Esophagus squamous epithelium (tissue), 5 donors: ENCODE results near the gene CGNL1. TPM values are rescaled to one million over a fixed set of nuclear protein-coding genes. Genes with fewer than 3 reads are reported as not detected.

Experiments
- DNase-seq: peaks from one replicate; lab custom pipeline; 2025; lab: John Stamatoyannopoulos, UW
- H3K27ac ChIP-seq, 4 donors: fragments of 200-600 bp; sonication (generic); one replicate each; pipeline ENCODE4 v1.5.1; 2016 to 2019; ENCODE audit warnings: mild to moderate bottlenecking in 1 of 4
- H3K27me3 ChIP-seq, 4 donors: fragments of 200-600 bp; sonication (generic); 1 replicate in 3 of 4; 2 replicates in 1 of 4; pipeline versions ENCODE4 v1.5.1 to v1.6.0; 2017 to 2021; ENCODE audit warnings: antibody characterized with exemption in 1 of 4
- H3K36me3 ChIP-seq, 3 donors: fragments of 200-600 bp; sonication (generic); one replicate each; pipeline ENCODE4 v1.5.1; 2016 to 2019
- H3K4me1 ChIP-seq, 3 donors: fragments of 200-600 bp; sonication (generic); one replicate each; pipeline ENCODE4 v1.5.1; 2017 to 2019
- H3K4me3 ChIP-seq, 4 donors: fragments of 200-600 bp; sonication (generic); 1 replicate in 3 of 4; 2 replicates in 1 of 4; pipeline ENCODE4 v1.5.1; 2016 to 2019; ENCODE audit warnings: mild to moderate bottlenecking in 2 of 4, moderate library complexity in 1 of 4
- H3K9me3 ChIP-seq, 3 donors: fragments of 200-600 bp; sonication (generic); one replicate each; pipeline ENCODE4 v1.5.1; 2016 to 2019
- POLR2A ChIP-seq, 4 donors: fragments of 450-650 bp; IDR thresholded peaks; one replicate each; pipeline ENCODE4 v1.6.1; 2017; ENCODE audit warnings: antibody characterized with exemption in 4 of 4, mild to moderate bottlenecking in 4 of 4, moderate library complexity in 3 of 4
- WGBS, 2 donors: methylation state at CpG; one replicate each; pipeline ENCODE4 v1.1.5; 2018; 5-methylcytosine and 5-hydroxymethylcytosine counted together
- intact Hi-C: fragments of 100-400 bp; cut with DNase I; formaldehyde crosslinking; loops from one replicate; pipeline ENCODE4 v1.15.0; 2022
- total RNA-seq, 4 donors: library from RNA; depleted of rRNA; stranded (reverse); fragments of >200 nt; gene quantifications; one replicate each; pipeline ENCODE4 v1.1.0, GENCODE V29; 2016
- TF ChIP-seq, protein P1 (sequence below), 6 experiments: fragments of 450-650 bp in 4 of 6; fragments of 200-600 bp in 2 of 6; sonication (generic) in 2 of 6; IDR thresholded peaks; one replicate each; pipeline ENCODE4 v1.5.1; 2016 to 2019; ENCODE audit warnings: antibody characterized with exemption in 6 of 6, mild to moderate bottlenecking in 4 of 6, moderate library complexity in 4 of 6
- donor health status: DM: yes; HTN: yes; CAD: no.

The CGNL1 gene
- total RNA-seq, 4 donors from 2014 or later: 3.8 to 14.7 (median 8.8) TPM

DNA sequence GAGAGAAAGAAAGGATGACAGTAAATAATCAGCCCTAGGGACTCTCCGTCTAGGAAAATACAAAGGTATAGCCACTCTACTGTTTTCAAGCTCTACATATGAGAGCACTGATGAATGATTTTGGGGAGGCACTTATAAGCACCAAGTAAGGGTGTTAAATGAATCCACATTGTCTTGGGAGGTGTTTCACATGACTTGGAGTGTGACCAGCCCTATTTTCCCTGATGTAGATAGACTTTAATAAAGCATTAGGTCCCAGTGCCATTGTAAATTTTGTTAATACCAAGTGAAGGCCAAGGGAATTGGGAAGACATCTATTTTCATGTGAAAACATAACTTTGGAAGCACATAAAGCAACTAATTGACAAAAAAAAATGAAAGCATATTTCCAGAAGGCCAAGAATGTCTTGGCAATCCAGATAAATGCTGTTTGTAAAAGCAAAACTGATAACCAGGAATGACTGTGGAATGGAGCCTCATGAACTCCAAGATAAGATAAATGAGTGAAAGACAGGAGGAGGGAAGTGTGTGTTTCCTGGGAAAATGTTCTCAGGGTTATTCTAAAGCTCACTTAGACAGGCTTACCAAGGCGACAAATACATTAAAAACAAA lies 119.4 kb downstream of the CGNL1 start:
- Histone ChIP-seq H3K4me3 (no peak overlapping the region), H3K4me1 (peaks cover 0 to 11% (median 0%) of the 10 kb centered on the region in 3 donors), H3K27ac (no peak overlapping the region), H3K9me3 (no peaks in the 10 kb centered on the region), H3K27me3 (no peaks in the 10 kb centered on the region), H3K36me3 (no peaks in the 10 kb centered on the region)
- intact Hi-C loops: no loop called here
- TF ChIP-seq POLR2A (IDR thresholded peaks at IDR 0.05): no peak
- TF ChIP-seq, protein P1, sequence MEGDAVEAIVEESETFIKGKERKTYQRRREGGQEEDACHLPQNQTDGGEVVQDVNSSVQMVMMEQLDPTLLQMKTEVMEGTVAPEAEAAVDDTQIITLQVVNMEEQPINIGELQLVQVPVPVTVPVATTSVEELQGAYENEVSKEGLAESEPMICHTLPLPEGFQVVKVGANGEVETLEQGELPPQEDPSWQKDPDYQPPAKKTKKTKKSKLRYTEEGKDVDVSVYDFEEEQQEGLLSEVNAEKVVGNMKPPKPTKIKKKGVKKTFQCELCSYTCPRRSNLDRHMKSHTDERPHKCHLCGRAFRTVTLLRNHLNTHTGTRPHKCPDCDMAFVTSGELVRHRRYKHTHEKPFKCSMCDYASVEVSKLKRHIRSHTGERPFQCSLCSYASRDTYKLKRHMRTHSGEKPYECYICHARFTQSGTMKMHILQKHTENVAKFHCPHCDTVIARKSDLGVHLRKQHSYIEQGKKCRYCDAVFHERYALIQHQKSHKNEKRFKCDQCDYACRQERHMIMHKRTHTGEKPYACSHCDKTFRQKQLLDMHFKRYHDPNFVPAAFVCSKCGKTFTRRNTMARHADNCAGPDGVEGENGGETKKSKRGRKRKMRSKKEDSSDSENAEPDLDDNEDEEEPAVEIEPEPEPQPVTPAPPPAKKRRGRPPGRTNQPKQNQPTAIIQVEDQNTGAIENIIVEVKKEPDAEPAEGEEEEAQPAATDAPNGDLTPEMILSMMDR (IDR thresholded peaks at IDR 0.05): no peak
- 80 to 91% methylated on average over 2 of the region's 2 CpGs for WGBS, 2 donors
- no peak for DNase-seq

DNA sequence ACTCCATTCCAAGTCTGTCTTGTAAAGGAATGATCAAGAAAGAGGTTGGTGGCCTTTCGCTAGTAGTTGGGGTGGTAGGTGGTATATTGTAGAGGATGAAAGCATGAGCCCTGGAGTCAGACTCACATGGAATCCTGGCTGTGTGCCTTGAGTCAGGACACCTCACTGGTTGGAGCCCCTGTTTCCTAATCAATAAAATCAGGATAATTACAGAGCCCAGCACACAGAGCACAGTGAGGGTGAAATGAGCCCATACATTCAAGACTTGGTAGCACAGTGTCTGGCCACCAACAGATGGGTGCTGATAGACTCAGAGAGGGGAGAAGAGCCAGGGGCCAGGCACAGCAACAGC lies 120.3 kb downstream of the CGNL1 start:
- 100% methylated on average over 1 of the region's 1 CpG for WGBS, 2 donors
- no peaks in the 10 kb centered on the region for H3K36me3 ChIP-seq
- no peak overlapping the region for H3K4me3 ChIP-seq
- H3K9me3 ChIP-seq: no peaks in the 10 kb centered on the region
- H3K27ac ChIP-seq: peak overlapping the region in 2 of 4 donors; percentile 23 to 41
- no peaks in the 10 kb centered on the region for H3K27me3 ChIP-seq
- H3K4me1 ChIP-seq: peaks cover 0 to 20% (median 0%) of the 10 kb centered on the region in 3 donors
- no peak for TF ChIP-seq POLR2A (IDR thresholded peaks at IDR 0.05)
- TF ChIP-seq, protein P1 (IDR thresholded peaks at IDR 0.05): no peak
- intact Hi-C loops: no loop called here
- no peak for DNase-seq

GRCh38 chr15:57496946-57497869 lies 120.9 kb downstream of the CGNL1 start:
- no peak for TF ChIP-seq POLR2A (IDR thresholded peaks at IDR 0.05)
- TF ChIP-seq, protein P1 (IDR thresholded peaks at IDR 0.05): no peak
- H3K4me3 ChIP-seq: no peak overlapping the region
- H3K27ac ChIP-seq: peak overlapping the region in 2 of 4 donors; percentile 23 to 41
- H3K9me3 ChIP-seq: no peaks in the 10 kb centered on the region
- intact Hi-C loops: no loop called here
- 62 to 76% methylated on average over 7 to 10 of the region's 15 CpGs for WGBS, 2 donors
- DNase-seq: no peak
- H3K36me3 ChIP-seq: no peaks in the 10 kb centered on the region
- peaks cover 0 to 21% (median 0%) of the 10 kb centered on the region in 3 donors for H3K4me1 ChIP-seq
- no peaks in the 10 kb centered on the region for H3K27me3 ChIP-seq

- Histone ChIP-seq H3K27ac (no peak overlapping the region), H3K36me3 (no peaks in the 10 kb centered on the region), H3K27me3 (no peaks in the 10 kb centered on the region), H3K4me1 (peaks cover 1 to 48% (median 2%) of the 10 kb centered on the region in 3 donors), H3K4me3 (no peak overlapping the region), H3K9me3 (no peaks in the 10 kb centered on the region)
- intact Hi-C loops: no loop called here
- 79 to 86% methylated on average over 5 to 9 of the region's 10 CpGs for WGBS, 2 donors
- no peak for DNase-seq
- no peak for TF ChIP-seq POLR2A (IDR thresholded peaks at IDR 0.05)
- TF ChIP-seq, protein P1 (IDR thresholded peaks at IDR 0.05): no peak
Measured at GRCh38 chr15:57500256-57500655, 124.0 kb downstream of the CGNL1 start.
